Heart left ventricle (tissue), 16 donors: ENCODE measurements around the gene CNNM4. TPM values are rescaled to one million over a fixed set of nuclear protein-coding genes. Genes with fewer than 3 reads are reported as not detected.

ENCODE experiments used
- ATAC-seq, 4 donors: fragments of 200-7000 bp; cut with Tn5 transposase; one replicate each; pipeline ENCODE4 v1.9.1; 2020 to 2022; ENCODE audit warnings: moderate library complexity in 4 of 4, mild to moderate bottlenecking in 3 of 4, moderate number of reproducible peaks in 1 of 4
- DNase-seq, 5 donors: peaks; one replicate each; pipeline ENCODE4 v3.0.0-alpha.2; 2020
- H3K27ac ChIP-seq, 12 donors: fragments of 200-600 bp; sonication (generic) in 4 of 12; one replicate each; pipeline versions ENCODE4 v1.5.0 to v1.8.0; 2016 to 2022; ENCODE audit warnings: mild to moderate bottlenecking in 2 of 12
- H3K27me3 ChIP-seq, 9 donors: fragments of 200-600 bp; sonication (generic) in 2 of 9; one replicate each; pipeline versions ENCODE4 v1.5.1 to v1.8.0; 2016 to 2022; ENCODE audit warnings: mild to moderate bottlenecking in 3 of 9
- H3K36me3 ChIP-seq, 9 donors: fragments of 200-600 bp; sonication (generic) in 2 of 9; one replicate each; pipeline versions ENCODE4 v1.5.0 to v1.8.0; 2018 to 2022; ENCODE audit warnings: mild to moderate bottlenecking in 2 of 9
- H3K4me1 ChIP-seq, 12 donors: fragments of 200-600 bp; sonication (generic) in 4 of 12; one replicate each; pipeline versions ENCODE4 v1.5.0 to v1.8.0; 2016 to 2022; ENCODE audit warnings: mild to moderate bottlenecking in 3 of 12
- H3K4me3 ChIP-seq, 12 donors: fragments of 200-600 bp; sonication (generic) in 4 of 12; one replicate each; pipeline versions ENCODE4 v1.5.0 to v1.8.0; 2017 to 2022; ENCODE audit warnings: mild to moderate bottlenecking in 9 of 12, moderate library complexity in 4 of 12
- H3K9me3 ChIP-seq, 12 donors: fragments of 200-600 bp; sonication (generic) in 4 of 12; one replicate each; pipeline versions ENCODE4 v1.5.0 to v1.8.0; 2016 to 2022; ENCODE audit warnings: mild to moderate bottlenecking in 1 of 12
- POLR2A ChIP-seq, 2 donors: fragments of 450-650 bp; IDR thresholded peaks; one replicate each; pipeline ENCODE4 v1.6.1; 2017; ENCODE audit warnings: antibody characterized with exemption in 2 of 2, mild to moderate bottlenecking in 2 of 2, moderate library complexity in 2 of 2
- WGBS, 4 donors: extraction: QIAGEN DNeasy Blood & Tissue Kit in 2 of 4; methylation state at CpG; one replicate each; pipeline versions ENCODE4 v1.1.5 to v1.1.7; 2013 to 2018; 5-methylcytosine and 5-hydroxymethylcytosine counted together
- intact Hi-C, 10 donors: fragments of 100-400 bp; cut with DNase I; formaldehyde crosslinking; loops; one replicate each; pipeline versions ENCODE4 v1.11.1 to v1.14.2; 2022
- polyA plus RNA-seq, 2 donors: library from polyadenylated mRNA; stranded (reverse); fragments of 200-250 nt; gene quantifications; one replicate each; pipeline ENCODE4 v1.2.3, GENCODE V29; 2013
- total RNA-seq, 9 donors: library from RNA; depleted of rRNA in 2 of 9; stranded (reverse); fragments of >200 nt in 2 of 9; fragmentation: NEBNext Ultra II Directional in 3 of 9; extraction: Animal tissue kit (Norgen Biotek cat#: 25700) in 3 of 9; gene quantifications; one replicate each; pipeline versions ENCODE4 v1.1.0 to v1.2.4, GENCODE V29; 2016 to 2023
- TF ChIP-seq, protein P1 (sequence below), 12 donors: fragments of 200-600 bp; sonication (generic) in 4 of 12; IDR thresholded peaks; one replicate each; pipeline versions ENCODE4 v1.5.0 to v1.8.0; 2018 to 2022; ENCODE audit warnings: antibody characterized with exemption in 12 of 12, mild to moderate bottlenecking in 5 of 12
- donor health status: ischemic (EF 13 %, LVEDD 7.1; RV severe dilation, severe dysfunction).
- donor health status: healthy with polysubstance abuse.
- donor health status: DM: no; HTN: yes; CAD: no.
- donor health status: DM: no; HTN: no; CAD: no.
- donor health status: ischemic (EF 25% LVEDD 6.9; RV normal size, moderate dysfunction).
- donor health status: ischemic (EF 25% LVEDD 5.7; RV mildly dilated, moderate dysfunction).
- donor health status: healthy.
- donor health status: DM: yes; HTN: yes; CAD: no.
- donor health status: ischemic (EF 35%, LVEDD 5.7; RV mildly dilated, moderate dysfunction).
- donor health status: nonischemic (EF 11% LVEDD 7.7; RV severe dilation, severe dysfunction).
- donor health status: DM: yes; HTN: yes; CAD: no.
- donor health status: PGD.
- donor health status: ischemic (EF 29% LVEDD 5.4; RV normal size, mild dysfunction).
- donor health status: nonischemic (EF 23%, LVEDD 6.1; RV moderate dilation, normal function).

CNNM4 gene
- total and polyA plus RNA-seq, 11 donors, result 11.3 to 47.7 (median 27.7) TPM

GRCh38 chr2:96747061-96747617, 13.6 kb upstream of the CNNM4 start:
- 53 to 59% (median 56%) methylated on average over 6 of the region's 6 CpGs for WGBS, 4 donors
- peaks cover 0 to 17% (median 0%) of the 10 kb centered on the region in 12 donors for H3K4me1 ChIP-seq
- intact Hi-C loops, result loop anchor here in 2 of 10 donors (5.0 to 10.0 kb wide), 2 partner anchors 50 to 218 kb away; no protein-coding TSS in a partner anchor
- H3K27me3 ChIP-seq, result no peaks in the 10 kb centered on the region
- no peak for TF ChIP-seq POLR2A (IDR thresholded peaks at IDR 0.05)
- TF ChIP-seq, protein P1, sequence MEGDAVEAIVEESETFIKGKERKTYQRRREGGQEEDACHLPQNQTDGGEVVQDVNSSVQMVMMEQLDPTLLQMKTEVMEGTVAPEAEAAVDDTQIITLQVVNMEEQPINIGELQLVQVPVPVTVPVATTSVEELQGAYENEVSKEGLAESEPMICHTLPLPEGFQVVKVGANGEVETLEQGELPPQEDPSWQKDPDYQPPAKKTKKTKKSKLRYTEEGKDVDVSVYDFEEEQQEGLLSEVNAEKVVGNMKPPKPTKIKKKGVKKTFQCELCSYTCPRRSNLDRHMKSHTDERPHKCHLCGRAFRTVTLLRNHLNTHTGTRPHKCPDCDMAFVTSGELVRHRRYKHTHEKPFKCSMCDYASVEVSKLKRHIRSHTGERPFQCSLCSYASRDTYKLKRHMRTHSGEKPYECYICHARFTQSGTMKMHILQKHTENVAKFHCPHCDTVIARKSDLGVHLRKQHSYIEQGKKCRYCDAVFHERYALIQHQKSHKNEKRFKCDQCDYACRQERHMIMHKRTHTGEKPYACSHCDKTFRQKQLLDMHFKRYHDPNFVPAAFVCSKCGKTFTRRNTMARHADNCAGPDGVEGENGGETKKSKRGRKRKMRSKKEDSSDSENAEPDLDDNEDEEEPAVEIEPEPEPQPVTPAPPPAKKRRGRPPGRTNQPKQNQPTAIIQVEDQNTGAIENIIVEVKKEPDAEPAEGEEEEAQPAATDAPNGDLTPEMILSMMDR (IDR thresholded peaks at IDR 0.05), result no peak
- ATAC-seq (peak in 2 of 4 donors; percentile 25 to 33), DNase-seq (no peak)
- no peaks in the 10 kb centered on the region for H3K9me3 ChIP-seq
- peak overlapping the region in 1 of 12 donors; percentile 4 for H3K4me3 ChIP-seq
- H3K36me3 ChIP-seq, result no peaks in the 10 kb centered on the region
- H3K27ac ChIP-seq, result peak overlapping the region in 5 of 12 donors; percentile 4 to 68 (median 41)

DNA sequence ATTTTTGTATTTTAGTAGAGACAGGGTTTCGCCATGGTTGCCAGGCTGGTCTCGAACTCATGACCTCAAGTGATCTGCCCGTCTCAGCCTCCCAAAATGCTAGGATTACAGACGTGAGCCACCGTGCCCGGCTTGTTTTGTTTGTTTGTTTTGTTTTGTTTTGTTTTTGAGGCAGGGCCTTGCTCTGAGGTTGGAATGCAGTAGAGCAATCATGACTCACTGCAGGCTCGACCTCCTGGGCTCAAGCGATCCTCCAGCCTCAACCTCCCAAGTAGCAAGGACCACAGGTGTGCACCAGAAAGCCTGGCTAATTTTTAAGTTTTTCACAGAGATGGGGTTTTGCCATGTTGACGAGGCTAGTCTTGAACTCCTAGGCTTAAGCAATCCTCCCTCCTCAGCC, 8.9 kb upstream of the CNNM4 start:
- no peak overlapping the region for H3K27ac ChIP-seq
- no peaks in the 10 kb centered on the region for H3K27me3 ChIP-seq
- peaks cover 0 to 15% (median 0%) of the 10 kb centered on the region in 12 donors for H3K4me1 ChIP-seq
- no peak overlapping the region for H3K4me3 ChIP-seq
- ATAC-seq, result no peak
- no peak for DNase-seq
- intact Hi-C loops, result no loop called here
- H3K9me3 ChIP-seq, result no peaks in the 10 kb centered on the region
- no peaks in the 10 kb centered on the region for H3K36me3 ChIP-seq
- 89 to 93% (median 91%) methylated on average over 9 of the region's 9 CpGs for WGBS, 4 donors
- no peak for TF ChIP-seq POLR2A (IDR thresholded peaks at IDR 0.05)
- TF ChIP-seq, protein P1 (IDR thresholded peaks at IDR 0.05), result no peak

GRCh38 chr2:96753661-96754282, 6.9 kb upstream of the CNNM4 start:
- Histone ChIP-seq H3K4me1 (no peaks in the 10 kb centered on the region), H3K27ac (no peak overlapping the region), H3K36me3 (no peaks in the 10 kb centered on the region), H3K4me3 (no peak overlapping the region), H3K9me3 (no peaks in the 10 kb centered on the region), H3K27me3 (no peaks in the 10 kb centered on the region)
- 64 to 69% (median 66%) methylated on average over 7 of the region's 7 CpGs for WGBS, 4 donors
- no peak for ATAC-seq
- intact Hi-C loops, result no loop called here
- no peak for DNase-seq
- TF ChIP-seq POLR2A (IDR thresholded peaks at IDR 0.05), result no peak
- TF ChIP-seq, protein P1 (IDR thresholded peaks at IDR 0.05), result no peak

DNA sequence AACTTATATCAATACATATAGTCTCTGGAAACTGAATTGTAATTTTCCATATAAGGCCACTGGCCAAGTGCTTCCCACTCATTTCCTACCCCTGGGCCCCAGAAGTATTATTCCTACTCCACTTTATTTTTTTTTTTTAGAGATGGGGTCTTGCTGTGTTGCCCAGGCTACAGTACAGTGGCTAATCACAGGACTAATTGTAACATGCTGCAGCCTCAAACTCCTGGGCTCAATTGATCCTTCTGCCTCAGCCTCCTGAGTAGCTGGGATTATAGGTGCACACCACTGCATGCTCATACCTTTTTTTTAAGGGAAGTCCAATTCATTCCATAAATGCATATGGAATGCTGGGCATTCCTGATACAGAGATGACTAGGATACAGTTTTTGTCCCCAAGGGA, 6.4 kb upstream of the CNNM4 start:
- H3K27me3 ChIP-seq, result no peaks in the 10 kb centered on the region
- intact Hi-C loops, result no loop called here
- ATAC-seq, result no peak

More for the DNA sequence above, 6.4 kb upstream of the CNNM4 start:
- no peaks in the 10 kb centered on the region for H3K4me1 ChIP-seq
- no peak for DNase-seq
- no peaks in the 10 kb centered on the region for H3K36me3 ChIP-seq
- H3K4me3 ChIP-seq, result no peak overlapping the region
- no peak for TF ChIP-seq POLR2A (IDR thresholded peaks at IDR 0.05)
- TF ChIP-seq, protein P1 (IDR thresholded peaks at IDR 0.05), result no peak
- H3K27ac ChIP-seq, result no peak overlapping the region
- H3K9me3 ChIP-seq, result no peaks in the 10 kb centered on the region
